Thyroid gland (tissue), 4 donors: ENCODE measurements around the gene MYH1.

Source experiments
- POLR2A ChIP-seq, 2 donors: fragments of 450-650 bp; IDR thresholded peaks; one replicate each; pipeline ENCODE4 v1.6.1; 2017; ENCODE audit warnings: antibody characterized with exemption in 2 of 2, mild to moderate bottlenecking in 2 of 2, moderate library complexity in 1 of 2
- TF ChIP-seq, protein P1 (sequence below), 6 experiments: fragments of 200-600 bp in 3 of 6; fragments of 450-650 bp in 3 of 6; sonication (generic) in 3 of 6; IDR thresholded peaks; one replicate each; pipeline ENCODE4 v1.5.1; 2016 to 2019; ENCODE audit warnings: antibody characterized with exemption in 6 of 6, mild to moderate bottlenecking in 2 of 6, inconsistent platforms in 1 of 6, moderate library complexity in 1 of 6

DNA sequence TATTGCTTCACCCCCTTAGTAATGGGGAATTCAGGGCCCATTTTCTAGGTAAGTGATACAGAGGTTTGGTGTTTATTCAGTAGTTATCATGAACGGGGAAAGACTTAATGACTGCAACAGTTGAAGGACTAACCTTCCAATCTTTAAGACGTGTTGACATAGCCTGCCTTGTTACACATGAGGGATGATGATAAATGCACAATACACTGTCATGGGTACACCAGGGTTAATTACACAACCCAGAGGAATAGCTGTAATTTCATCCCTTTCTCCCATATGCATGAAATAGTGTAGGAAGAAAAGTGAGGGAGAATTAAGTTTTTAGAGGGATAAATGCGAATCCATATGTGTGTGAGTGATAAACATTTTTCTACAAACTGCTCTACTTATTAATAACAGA is 59.6 kb downstream of the MYH1 start:
- TF ChIP-seq, protein P1, sequence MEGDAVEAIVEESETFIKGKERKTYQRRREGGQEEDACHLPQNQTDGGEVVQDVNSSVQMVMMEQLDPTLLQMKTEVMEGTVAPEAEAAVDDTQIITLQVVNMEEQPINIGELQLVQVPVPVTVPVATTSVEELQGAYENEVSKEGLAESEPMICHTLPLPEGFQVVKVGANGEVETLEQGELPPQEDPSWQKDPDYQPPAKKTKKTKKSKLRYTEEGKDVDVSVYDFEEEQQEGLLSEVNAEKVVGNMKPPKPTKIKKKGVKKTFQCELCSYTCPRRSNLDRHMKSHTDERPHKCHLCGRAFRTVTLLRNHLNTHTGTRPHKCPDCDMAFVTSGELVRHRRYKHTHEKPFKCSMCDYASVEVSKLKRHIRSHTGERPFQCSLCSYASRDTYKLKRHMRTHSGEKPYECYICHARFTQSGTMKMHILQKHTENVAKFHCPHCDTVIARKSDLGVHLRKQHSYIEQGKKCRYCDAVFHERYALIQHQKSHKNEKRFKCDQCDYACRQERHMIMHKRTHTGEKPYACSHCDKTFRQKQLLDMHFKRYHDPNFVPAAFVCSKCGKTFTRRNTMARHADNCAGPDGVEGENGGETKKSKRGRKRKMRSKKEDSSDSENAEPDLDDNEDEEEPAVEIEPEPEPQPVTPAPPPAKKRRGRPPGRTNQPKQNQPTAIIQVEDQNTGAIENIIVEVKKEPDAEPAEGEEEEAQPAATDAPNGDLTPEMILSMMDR (IDR thresholded peaks at IDR 0.05), result no peak
- no peak for TF ChIP-seq POLR2A (IDR thresholded peaks at IDR 0.05)
